DOHH2 (cell line): Measurements from ENCODE around the gene JAK3.

ENCODE experiments used
- CTCF ChIP-seq: fragments of 200-600 bp; sonication (generic); IDR thresholded peaks from one replicate; pipeline ENCODE4 v1.5.1; 2014; ENCODE audit warnings: antibody characterized with exemption, mild to moderate bottlenecking, low read depth, low read length; ENCODE audit not compliant: poor library complexity, severe bottlenecking
- EZH2phosphoT487 ChIP-seq: fragments of 200-600 bp; sonication (generic); IDR thresholded peaks from 2 replicates; pipeline ENCODE4 v1.6.1; 2017; ENCODE audit warnings: borderline replicate concordance, mild to moderate bottlenecking, antibody characterized with exemption, low read length, moderate library complexity, mixed read lengths

- TF ChIP-seq CTCF (no peak), EZH2phosphoT487 (no peak)
These were observed 18.7 kb upstream of the JAK3 start for GRCh38 chr19:17866312-17866963.
